HepG2 (cell line): ENCODE data around the gene DNMT3A. TPM values are rescaled to one million over a fixed set of nuclear protein-coding genes. Genes with fewer than 3 reads are reported as not detected.

Experiments
- ASH2L ChIP-seq: fragments of 300-600, 200-600 bp; sonication (generic); IDR thresholded peaks from 2 replicates; pipeline ENCODE4 v1.7.0; 2017; ENCODE audit warnings: low read depth, mild to moderate bottlenecking, moderate library complexity, mixed read lengths, low read length; ENCODE audit not compliant: insufficient read length
- HOXA3 ChIP-seq: sonication (generic); formaldehyde crosslinking; IDR thresholded peaks from 2 replicates; pipeline ENCODE4 v1.5.0; 2020; ENCODE audit warnings: missing genetic modification reagents
- NCOA2 ChIP-seq: sonication (generic); formaldehyde crosslinking; IDR thresholded peaks from 2 replicates; pipeline ENCODE4 v1.8.0; 2022; ENCODE audit warnings: inconsistent platforms
- RCOR2 ChIP-seq: IDR thresholded peaks from 2 replicates; pipeline ENCODE4 v1.6.1; 2016; ENCODE audit warnings: missing biosample characterization, missing genetic modification reagents
- RORA ChIP-seq: sonication (generic); formaldehyde crosslinking; IDR thresholded peaks from 2 replicates; pipeline ENCODE4 v1.5.0; 2020; ENCODE audit warnings: mild to moderate bottlenecking, missing genetic modification reagents, moderate library complexity
- ZNF567 ChIP-seq: sonication (generic); formaldehyde crosslinking; IDR thresholded peaks from 2 replicates; pipeline ENCODE4 v1.8.1; 2023; ENCODE audit warnings: mild to moderate bottlenecking, missing genetic modification reagents, borderline replicate concordance
- ZNF724P ChIP-seq: sonication (generic); formaldehyde crosslinking; IDR thresholded peaks from 2 replicates; pipeline ENCODE4 v1.8.0; 2022; ENCODE audit warnings: missing genetic modification reagents, borderline replicate concordance
- ZSCAN31 ChIP-seq: sonication (generic); formaldehyde crosslinking; IDR thresholded peaks from 2 replicates; pipeline ENCODE4 v1.5.0; 2020; ENCODE audit warnings: low read depth, mild to moderate bottlenecking, missing genetic modification reagents
- polyA plus RNA-seq, 8 experiments: library from polyadenylated mRNA; depleted of rRNA in 3 of 8; stranded (reverse) in 7 of 8; unstranded in 1 of 8; fragments of >200 nt; fragmentation: Illumina TruSeq in 4 of 8; extraction: Trizol in 4 of 8; gene quantifications; 2 replicates each; pipeline versions ENCODE4 v1.2.1 to v1.2.3, GENCODE V29; 2011 to 2016; ENCODE audit warnings: low read depth in 4 of 8, missing spikeins in 1 of 8, mixed read lengths in 1 of 8; ENCODE audit not compliant: insufficient read depth in 1 of 8
- total RNA-seq, 5 experiments: library from RNA; depleted of rRNA; stranded (reverse); fragments of >200 nt; fragmentation: Illumina TruSeq; extraction: Trizol; gene quantifications; 2 replicates each; pipeline ENCODE4 v1.2.3, GENCODE V29; 2016; ENCODE audit warnings: low read depth in 1 of 5
- TF ChIP-seq, protein P1 (sequence below): sonication (generic); formaldehyde crosslinking; IDR thresholded peaks from 2 replicates; pipeline ENCODE4 v1.4.0; 2020; ENCODE audit warnings: missing genetic modification reagents, mild to moderate bottlenecking, borderline replicate concordance
- TF ChIP-seq, protein P2 (sequence below): sonication (generic); formaldehyde crosslinking; IDR thresholded peaks from 2 replicates; pipeline ENCODE4 v1.4.0; 2020; ENCODE audit warnings: mild to moderate bottlenecking, missing genetic modification reagents
- TF ChIP-seq, protein P3 (sequence below): sonication (generic); formaldehyde crosslinking; IDR thresholded peaks from 2 replicates; pipeline ENCODE4 v1.8.1; 2022; ENCODE audit warnings: low read depth, mild to moderate bottlenecking, missing genetic modification reagents
- TF ChIP-seq, protein P4 (sequence below): sonication (generic); formaldehyde crosslinking; IDR thresholded peaks from 2 replicates; pipeline ENCODE4 v1.4.0; 2020; ENCODE audit warnings: missing genetic modification reagents, borderline replicate concordance
- TF ChIP-seq, protein P5 (sequence below): sonication (generic); formaldehyde crosslinking; IDR thresholded peaks from 2 replicates; pipeline ENCODE4 v1.4.0; 2020; ENCODE audit warnings: missing genetic modification reagents

Gene DNMT3A
- total and polyA plus RNA-seq, 2 of the 13 experiments (the other 11 are each of a cell fraction or from before 2014, with no cell fraction given), result 14.7 to 29.1 TPM

DNA sequence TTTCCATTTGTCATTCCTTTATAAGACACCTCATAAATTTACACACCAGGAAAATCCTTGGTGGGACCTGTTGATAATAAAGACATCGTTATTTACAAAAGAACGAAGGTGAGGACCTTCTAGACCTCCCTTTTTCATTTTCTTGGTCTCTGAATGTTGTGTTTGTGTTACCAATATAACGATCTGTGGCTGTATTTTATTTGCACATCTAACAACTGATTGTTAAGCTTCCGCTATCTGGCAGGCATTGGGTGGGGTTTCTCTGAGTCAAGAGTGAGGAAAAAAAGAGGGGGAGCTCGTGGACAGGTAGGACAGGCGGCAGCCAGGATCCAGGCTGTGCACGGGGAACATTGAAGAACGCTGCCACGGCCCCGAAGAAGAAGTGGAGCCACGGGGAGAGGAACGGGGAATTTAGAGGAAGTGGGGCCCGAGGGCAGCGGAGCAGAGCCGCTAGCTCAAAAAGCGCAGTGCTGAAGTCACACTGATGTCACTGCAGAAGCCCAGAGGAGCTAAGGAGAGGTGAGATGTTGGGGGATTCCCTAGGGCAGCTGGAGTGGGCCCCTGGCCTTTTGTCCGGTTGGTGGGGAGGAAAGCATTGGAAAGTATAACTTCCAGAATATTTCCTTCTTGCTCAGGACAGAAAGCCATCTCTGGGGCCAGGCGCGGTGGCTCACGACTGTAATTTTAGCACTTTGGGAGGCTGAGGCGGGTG is 20.9 kb upstream of the DNMT3A start (continued):
- TF ChIP-seq RCOR2 (CRISPR knock-in tag) (no peak), HOXA3 (CRISPR knock-in tag) (peak; percentile 38; the same call in 1 of the 2 replicates), ASH2L (no peak), RORA (CRISPR knock-in tag) (no peak), ZNF724P (CRISPR knock-in tag) (no peak), ZNF567 (no peak), ZSCAN31 (no peak), NCOA2 (CRISPR knock-in tag) (no peak)
- TF ChIP-seq, protein P1, sequence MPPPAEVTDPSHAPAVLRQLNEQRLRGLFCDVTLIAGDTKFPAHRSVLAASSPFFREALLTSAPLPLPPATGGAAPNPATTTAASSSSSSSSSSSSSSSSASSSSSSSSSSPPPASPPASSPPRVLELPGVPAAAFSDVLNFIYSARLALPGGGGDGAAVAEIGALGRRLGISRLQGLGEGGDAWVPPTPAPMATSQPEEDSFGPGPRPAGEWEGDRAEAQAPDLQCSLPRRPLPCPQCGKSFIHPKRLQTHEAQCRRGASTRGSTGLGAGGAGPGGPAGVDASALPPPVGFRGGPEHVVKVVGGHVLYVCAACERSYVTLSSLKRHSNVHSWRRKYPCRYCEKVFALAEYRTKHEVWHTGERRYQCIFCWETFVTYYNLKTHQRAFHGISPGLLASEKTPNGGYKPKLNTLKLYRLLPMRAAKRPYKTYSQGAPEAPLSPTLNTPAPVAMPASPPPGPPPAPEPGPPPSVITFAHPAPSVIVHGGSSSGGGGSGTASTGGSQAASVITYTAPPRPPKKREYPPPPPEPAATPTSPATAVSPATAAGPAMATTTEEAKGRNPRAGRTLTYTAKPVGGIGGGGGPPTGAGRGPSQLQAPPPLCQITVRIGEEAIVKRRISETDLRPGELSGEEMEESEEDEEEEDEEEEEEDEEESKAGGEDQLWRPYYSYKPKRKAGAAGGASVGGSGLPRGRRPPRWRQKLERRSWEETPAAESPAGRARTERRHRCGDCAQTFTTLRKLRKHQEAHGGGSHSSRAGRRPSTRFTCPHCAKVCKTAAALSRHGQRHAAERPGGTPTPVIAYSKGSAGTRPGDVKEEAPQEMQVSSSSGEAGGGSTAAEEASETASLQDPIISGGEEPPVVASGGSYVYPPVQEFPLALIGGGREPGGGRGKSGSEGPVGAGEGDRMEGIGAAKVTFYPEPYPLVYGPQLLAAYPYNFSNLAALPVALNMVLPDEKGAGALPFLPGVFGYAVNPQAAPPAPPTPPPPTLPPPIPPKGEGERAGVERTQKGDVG, result no peak
- TF ChIP-seq, protein P2, sequence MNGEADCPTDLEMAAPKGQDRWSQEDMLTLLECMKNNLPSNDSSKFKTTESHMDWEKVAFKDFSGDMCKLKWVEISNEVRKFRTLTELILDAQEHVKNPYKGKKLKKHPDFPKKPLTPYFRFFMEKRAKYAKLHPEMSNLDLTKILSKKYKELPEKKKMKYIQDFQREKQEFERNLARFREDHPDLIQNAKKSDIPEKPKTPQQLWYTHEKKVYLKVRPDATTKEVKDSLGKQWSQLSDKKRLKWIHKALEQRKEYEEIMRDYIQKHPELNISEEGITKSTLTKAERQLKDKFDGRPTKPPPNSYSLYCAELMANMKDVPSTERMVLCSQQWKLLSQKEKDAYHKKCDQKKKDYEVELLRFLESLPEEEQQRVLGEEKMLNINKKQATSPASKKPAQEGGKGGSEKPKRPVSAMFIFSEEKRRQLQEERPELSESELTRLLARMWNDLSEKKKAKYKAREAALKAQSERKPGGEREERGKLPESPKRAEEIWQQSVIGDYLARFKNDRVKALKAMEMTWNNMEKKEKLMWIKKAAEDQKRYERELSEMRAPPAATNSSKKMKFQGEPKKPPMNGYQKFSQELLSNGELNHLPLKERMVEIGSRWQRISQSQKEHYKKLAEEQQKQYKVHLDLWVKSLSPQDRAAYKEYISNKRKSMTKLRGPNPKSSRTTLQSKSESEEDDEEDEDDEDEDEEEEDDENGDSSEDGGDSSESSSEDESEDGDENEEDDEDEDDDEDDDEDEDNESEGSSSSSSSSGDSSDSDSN (CRISPR knock-in tag), result 0 out of 2 replicates have a peak, but pooled peaks have one; percentile 5
- TF ChIP-seq, protein P3, sequence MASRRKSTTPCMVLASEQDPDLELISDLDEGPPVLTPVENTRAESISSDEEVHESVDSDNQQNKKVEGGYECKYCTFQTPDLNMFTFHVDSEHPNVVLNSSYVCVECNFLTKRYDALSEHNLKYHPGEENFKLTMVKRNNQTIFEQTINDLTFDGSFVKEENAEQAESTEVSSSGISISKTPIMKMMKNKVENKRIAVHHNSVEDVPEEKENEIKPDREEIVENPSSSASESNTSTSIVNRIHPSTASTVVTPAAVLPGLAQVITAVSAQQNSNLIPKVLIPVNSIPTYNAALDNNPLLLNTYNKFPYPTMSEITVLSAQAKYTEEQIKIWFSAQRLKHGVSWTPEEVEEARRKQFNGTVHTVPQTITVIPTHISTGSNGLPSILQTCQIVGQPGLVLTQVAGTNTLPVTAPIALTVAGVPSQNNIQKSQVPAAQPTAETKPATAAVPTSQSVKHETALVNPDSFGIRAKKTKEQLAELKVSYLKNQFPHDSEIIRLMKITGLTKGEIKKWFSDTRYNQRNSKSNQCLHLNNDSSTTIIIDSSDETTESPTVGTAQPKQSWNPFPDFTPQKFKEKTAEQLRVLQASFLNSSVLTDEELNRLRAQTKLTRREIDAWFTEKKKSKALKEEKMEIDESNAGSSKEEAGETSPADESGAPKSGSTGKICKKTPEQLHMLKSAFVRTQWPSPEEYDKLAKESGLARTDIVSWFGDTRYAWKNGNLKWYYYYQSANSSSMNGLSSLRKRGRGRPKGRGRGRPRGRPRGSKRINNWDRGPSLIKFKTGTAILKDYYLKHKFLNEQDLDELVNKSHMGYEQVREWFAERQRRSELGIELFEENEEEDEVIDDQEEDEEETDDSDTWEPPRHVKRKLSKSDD (CRISPR knock-in tag), result peak; percentile 43; the same call in 1 of the 2 replicates
- TF ChIP-seq, protein P4, sequence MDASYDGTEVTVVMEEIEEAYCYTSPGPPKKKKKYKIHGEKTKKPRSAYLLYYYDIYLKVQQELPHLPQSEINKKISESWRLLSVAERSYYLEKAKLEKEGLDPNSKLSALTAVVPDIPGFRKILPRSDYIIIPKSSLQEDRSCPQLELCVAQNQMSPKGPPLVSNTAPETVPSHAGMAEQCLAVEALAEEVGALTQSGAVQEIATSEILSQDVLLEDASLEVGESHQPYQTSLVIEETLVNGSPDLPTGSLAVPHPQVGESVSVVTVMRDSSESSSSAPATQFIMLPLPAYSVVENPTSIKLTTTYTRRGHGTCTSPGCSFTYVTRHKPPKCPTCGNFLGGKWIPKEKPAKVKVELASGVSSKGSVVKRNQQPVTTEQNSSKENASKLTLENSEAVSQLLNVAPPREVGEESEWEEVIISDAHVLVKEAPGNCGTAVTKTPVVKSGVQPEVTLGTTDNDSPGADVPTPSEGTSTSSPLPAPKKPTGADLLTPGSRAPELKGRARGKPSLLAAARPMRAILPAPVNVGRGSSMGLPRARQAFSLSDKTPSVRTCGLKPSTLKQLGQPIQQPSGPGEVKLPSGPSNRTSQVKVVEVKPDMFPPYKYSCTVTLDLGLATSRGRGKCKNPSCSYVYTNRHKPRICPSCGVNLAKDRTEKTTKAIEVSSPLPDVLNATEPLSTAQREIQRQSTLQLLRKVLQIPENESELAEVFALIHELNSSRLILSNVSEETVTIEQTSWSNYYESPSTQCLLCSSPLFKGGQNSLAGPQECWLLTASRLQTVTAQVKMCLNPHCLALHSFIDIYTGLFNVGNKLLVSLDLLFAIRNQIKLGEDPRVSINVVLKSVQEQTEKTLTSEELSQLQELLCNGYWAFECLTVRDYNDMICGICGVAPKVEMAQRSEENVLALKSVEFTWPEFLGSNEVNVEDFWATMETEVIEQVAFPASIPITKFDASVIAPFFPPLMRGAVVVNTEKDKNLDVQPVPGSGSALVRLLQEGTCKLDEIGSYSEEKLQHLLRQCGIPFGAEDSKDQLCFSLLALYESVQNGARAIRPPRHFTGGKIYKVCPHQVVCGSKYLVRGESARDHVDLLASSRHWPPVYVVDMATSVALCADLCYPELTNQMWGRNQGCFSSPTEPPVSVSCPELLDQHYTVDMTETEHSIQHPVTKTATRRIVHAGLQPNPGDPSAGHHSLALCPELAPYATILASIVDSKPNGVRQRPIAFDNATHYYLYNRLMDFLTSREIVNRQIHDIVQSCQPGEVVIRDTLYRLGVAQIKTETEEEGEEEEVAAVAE, result no peak
- TF ChIP-seq, protein P5, sequence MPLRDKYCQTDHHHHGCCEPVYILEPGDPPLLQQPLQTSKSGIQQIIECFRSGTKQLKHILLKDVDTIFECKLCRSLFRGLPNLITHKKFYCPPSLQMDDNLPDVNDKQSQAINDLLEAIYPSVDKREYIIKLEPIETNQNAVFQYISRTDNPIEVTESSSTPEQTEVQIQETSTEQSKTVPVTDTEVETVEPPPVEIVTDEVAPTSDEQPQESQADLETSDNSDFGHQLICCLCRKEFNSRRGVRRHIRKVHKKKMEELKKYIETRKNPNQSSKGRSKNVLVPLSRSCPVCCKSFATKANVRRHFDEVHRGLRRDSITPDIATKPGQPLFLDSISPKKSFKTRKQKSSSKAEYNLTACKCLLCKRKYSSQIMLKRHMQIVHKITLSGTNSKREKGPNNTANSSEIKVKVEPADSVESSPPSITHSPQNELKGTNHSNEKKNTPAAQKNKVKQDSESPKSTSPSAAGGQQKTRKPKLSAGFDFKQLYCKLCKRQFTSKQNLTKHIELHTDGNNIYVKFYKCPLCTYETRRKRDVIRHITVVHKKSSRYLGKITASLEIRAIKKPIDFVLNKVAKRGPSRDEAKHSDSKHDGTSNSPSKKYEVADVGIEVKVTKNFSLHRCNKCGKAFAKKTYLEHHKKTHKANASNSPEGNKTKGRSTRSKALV (CRISPR knock-in tag), result no peak
